NCI-H1436 (cell line): Measurements from ENCODE around the gene KIF4A.

Experiments used
- DNase-seq: peaks from one replicate; lab custom pipeline; 2025; lab: John Stamatoyannopoulos, UW

KIF4A gene

DNA sequence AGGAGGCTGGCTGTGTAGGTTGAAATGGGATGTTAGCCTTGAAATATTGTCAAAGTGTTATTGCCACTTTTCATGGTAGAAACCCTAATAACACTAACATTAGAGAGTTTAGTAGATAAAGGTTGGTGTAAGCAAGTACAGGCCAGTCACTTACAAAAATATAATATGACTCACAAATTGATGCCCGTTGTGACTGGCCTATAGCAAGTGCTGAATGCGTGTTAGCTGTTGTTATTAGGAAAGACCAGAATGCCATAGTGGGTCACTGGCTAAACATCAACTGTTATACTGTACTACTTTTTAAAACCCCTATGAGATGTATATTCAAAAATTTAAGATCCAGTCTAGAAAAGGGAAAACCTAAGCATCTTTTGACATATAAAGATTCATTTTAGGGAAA, 112.8 kb downstream of the KIF4A start:
- no peak for DNase-seq

DNA sequence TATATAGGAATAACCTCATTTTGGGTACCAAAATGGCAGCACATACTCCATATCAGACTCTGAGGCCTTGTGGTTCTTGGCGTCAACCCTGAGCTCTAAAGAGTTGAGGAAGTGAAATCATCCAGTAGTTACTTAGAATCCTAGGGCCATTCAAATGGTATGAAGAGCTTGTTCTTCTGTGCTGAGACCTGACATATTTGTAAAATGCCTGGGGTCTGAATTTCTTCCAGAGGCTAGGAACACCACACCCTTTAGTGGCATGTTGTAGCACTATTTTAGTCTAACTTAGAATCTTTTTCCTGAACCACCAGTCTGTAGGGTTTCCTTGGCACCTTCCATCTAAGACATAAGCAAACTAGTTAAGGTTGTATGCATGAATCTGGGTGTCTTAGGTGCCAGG, 115.1 kb downstream of the KIF4A start:
- DNase-seq = no peak

DNA sequence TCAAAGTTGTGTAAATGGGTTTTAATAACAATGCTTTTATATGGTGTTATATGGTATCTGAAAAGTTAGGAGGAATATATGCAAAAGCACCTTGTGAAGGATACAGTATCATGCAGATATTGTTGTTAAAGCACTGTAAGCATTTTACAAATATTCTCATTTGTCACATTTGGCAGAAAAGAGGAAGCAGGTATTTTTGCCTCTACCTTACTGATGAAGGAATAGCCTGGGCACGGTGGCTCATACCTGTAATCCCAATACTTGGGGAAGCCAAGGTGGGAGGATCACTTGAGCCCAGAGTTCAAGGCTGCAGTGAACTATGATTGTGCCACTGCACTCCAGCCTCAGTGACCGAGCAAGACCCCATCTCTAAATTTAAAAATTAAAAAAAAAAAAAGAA, 121.0 kb downstream of the KIF4A start:
- no peak for DNase-seq

DNA sequence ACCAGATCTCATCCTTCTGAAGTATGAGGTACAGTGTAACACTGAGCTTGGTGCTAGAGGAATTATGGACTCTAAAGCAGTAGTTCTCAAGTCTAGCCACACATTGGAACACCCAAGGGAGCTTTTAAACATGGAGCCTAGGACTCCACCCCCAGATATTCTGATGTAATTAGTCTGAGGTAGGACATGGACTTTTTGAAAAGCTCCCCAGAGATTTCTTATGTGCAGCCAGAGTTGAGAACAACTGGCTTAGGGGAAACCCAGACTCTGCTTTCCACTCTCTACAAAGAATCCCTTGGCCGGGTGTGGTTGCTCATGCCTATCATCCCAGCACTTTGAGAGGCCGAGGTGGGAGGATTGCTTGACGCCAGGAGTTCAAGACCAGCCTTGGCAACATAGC, 121.6 kb downstream of the KIF4A start:
- no peak for DNase-seq

DNA sequence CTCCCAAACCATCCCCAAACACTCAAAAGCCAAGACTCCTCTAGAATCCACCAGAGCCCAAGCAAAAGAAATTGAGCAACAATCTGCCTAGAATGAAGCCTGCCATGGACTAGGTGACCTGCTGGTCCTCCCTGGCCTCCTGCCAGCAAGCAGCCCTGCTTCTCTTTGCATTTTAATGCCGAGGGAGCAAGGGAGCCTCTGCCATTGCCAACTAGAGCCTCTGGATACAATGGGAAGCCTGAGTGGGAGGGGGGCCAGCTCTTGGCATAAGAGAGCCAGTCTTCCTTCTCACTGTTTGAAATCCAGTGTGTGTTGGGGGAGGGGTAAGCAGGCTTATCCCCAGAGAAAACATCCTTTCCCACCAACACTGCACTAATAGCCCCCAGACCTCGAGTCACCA, 131.7 kb downstream of the KIF4A start:
- no peak for DNase-seq

DNA sequence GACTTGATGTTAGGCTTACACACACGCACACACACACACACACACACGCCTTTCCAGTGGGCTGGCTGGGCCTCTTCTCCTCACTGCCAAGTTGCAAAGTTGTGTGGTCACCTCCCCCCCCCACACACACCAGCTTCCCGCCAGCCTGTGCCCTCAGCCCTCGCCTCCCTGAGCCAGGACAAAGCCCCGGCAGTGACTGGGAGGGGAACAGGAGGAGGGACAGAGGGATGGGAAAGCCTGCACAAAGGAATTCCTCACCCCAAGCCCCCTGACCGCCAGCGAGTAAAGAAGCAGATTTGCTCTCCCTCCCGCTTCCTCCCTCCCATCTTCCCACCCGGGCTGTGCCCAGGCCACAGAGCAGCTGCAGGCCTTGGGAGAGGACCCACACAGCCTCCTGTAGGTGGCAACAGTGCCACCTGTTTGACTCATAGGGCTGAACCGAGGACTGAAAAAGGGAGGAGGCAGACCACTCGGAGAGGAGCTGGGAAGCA, 133.0 kb downstream of the KIF4A start, which contains the start of gene GDPD2:
Gene GDPD2, plus strand, starts transcription at position 464 of the 491 bp plus-strand sequence. CDS start 1,671 bp downstream, outside the sequence.
- DNase-seq = peak; percentile 22

DNA sequence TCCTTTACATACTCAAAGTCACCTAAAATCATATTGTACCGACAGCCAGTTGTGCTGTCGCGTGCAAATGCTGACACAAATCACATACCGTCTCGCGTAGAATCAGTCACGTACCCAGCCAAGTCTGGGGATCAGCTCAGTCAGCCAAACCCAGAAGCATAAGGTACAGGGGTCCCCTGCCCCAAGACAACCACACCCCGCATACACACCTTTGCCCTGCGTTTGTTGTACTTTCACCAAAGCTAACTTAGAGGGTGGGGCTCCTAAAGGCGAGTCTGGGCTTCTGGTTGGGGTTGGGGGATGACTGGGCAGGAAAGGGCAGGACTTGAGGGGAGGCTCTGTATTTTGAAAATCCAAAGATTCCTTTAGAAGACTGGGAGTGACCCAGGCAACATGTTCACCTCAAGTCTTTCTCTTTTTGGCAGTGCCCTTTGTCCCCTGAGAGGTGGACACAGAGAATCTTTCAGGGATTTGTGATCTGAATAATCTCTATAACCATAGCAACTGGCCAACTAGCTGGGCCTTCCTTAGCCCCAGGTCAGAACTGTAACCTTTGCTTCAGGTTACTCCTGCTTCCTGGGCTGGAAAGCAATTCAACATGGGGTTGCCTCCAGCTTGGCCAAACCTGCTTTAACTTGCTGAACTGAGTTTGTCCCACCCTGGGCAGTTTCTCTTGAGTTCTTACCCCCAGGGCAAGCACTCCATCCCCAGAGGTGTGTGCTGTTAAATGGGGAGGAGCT, 134.2 kb downstream of the KIF4A start:
- DNase-seq = no peak

DNA sequence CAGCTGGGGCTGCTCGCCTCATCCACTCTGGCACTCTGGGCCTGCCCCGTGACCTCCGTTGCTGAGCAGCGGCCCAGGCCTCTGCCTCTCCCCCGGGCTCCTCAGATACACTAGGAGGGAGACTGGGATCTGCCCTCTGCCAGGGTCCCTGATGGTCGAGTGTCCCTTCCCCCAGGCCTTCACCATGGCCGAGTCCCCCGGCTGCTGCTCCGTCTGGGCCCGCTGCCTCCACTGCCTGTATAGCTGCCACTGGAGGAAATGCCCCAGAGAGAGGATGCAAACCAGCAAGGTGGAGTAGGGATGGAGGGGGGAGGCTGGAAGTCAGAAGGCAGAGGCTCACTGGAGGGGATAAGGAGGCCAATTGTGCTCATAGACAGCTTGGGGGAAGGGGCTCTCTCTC, 134.9 kb downstream of the KIF4A start:
- no peak for DNase-seq

DNA sequence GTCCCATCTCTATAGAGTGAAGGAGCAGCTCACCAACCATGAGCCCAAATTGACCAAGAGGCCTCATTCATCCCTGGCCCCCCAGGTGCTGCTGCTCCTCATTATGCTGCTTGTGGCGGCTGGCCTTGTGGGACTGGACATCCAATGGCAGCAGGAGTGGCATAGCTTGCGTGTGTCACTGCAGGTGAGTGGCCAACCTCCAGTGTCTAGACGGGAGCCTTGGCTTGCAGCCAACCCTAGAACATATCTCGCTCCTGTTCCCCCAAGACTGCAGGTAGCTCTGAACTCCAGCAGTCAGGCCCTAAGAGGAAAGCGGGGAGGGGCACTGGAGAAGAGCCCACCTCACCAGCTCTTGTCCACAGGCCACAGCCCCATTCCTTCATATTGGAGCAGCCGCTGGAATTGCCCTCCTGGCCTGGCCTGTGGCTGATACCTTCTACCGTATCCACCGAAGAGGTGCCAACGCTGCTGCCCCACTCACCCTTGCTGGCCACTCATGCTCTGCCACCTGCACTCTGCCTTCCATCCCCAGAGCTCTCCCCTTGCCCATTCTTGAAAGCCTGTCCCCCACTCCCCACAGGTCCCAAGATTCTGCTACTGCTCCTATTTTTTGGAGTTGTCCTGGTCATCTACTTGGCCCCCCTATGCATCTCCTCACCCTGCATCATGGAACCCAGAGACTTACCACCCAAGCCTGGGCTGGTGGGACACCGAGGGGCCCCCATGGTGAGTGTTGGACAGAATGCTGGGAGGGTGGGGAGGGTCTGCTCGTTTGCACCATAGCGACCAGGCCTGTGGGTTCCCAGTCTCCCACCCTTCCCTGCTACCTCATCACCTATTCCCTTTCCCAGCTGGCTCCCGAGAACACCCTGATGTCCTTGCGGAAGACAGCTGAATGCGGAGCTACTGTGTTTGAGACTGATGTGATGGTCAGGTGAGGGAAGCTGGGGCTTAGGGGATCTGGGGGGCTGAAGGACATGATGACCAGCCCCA, 136.7 kb downstream of the KIF4A start:
- no peak for DNase-seq

DNA sequence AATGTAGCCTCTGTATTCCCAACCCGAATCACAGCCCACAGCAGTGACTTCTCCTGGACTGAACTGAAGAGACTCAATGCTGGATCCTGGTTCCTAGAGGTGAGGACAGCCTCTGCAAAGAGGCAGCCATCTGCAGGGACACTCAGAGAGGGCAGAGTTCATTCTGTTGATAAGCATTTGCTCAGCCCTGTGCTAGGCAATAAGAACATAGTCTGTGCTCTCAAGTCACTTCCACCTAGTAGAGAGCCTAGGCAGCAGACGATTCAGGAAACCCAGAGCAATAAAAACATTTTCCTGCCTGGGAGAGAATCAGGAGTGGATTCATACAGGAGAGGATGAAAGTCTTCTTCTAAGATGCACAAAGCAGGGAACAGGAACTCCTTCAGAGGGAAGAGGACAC, 137.5 kb downstream of the KIF4A start:
- no peak for DNase-seq

DNA sequence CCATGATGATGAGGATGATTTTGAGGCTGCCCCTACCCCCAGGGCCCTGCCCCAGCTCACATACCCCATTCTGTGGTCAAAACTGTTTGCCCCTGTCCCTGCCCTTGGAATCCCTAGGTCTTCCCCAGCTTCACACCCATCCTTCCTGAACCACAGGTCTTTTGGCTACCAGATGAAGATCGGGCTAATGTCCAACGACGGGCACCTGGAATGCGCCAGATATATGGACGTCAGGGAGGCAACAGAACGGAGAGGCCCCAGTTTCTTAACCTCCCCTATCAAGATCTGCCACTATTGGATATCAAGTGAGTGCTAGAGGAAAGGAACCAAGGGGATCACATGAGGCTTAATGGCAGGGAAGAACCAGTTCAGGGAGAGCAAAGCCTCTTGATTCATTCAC, 139.9 kb downstream of the KIF4A start:
- DNase-seq = no peak

DNA sequence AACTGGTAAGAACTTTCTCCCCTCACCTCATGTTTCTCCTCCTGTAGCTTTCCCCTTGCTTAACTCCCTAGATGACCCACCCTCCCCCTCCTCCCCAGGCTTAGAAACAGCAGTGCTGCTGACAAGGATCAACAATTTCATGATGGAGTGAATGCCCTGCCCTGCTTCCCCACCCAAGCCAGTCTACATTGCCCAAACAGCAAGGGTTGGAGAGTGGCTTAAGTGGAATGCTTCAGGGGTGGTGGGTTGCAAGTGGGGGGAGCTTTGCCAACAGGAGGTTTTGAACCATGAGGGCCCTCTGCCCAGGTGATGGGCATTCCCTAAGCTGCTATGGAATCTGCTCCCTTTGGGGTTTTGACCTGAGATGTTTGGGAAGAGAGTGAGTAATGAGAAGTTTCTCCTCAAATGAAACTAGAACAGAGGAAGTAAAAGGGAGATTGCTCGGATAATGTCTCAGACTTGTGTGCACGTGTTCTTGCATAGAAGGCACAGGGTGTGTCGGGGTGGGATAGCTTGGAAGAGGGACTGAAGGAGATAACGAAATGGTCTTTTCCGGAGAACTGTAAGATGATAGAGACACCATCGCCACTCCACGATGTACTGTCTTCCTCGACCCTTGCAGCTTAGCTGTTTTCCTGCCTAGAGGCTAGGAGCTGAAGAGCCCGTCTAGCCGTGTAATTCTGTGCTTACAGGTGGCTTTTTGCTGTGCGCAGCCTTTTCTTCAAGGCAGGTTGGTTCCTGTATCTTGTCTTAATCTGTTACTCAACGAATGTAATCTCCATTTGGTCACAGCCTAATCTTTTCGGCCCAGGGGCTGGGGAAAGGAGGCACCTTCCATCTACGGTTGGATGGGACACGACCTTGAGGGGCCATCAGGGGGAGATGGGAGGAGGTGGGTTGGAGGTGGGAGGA, 143.3 kb downstream of the KIF4A start:
- DNase-seq = no peak

DNA sequence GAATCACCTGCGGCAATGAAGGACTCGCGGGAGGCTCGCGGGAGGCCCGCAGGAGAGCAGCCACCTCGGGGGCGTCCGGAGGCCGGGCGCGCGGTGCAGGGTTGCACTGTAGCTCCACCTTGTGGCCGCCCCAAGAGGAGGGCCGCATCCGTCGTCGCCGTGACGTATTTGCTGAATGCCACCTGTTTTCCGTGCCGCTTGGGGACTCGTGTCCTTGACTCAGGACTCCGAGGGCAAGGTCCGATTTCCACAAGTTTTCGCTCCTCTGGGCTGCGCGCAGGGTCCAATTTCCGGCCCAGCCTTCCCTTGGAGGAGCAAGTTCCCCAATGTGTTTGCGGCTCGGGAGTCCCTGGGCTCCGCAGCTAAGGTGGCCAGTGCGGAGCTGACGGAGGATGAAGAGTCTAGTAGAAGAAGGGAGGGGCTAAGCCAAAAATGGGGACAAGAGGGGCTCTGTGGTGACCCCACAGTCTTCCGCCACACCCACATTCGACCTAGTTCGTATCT, 144.0 kb downstream of the KIF4A start:
- DNase-seq = peak; percentile 77

DNA sequence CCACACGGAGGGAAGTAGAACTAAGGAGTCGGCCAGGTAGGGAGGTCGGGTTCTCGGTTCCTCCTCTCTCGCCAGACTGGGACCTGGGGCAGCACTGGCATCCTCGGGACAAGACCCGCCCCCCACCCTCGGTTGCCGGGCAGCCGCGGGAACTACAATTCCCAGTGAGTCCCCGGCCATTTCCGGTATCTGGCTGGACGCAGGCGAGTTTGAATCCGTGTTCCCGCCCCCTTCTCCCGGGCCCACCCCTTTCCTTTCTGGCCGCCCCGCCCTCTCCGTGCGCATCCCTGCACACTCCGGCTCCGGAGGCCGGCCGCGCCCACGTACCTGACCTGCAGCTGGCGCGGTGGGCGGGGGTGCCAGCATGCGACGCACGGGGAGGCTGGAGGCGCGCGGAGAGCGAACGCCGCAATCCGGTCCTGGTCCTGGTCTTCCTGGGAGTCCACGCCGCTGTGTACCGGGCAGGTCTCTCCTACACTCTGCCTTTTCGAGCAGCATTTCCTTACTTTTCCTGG, 144.5 kb downstream of the KIF4A start:
- peak; percentile 90 for DNase-seq

DNA sequence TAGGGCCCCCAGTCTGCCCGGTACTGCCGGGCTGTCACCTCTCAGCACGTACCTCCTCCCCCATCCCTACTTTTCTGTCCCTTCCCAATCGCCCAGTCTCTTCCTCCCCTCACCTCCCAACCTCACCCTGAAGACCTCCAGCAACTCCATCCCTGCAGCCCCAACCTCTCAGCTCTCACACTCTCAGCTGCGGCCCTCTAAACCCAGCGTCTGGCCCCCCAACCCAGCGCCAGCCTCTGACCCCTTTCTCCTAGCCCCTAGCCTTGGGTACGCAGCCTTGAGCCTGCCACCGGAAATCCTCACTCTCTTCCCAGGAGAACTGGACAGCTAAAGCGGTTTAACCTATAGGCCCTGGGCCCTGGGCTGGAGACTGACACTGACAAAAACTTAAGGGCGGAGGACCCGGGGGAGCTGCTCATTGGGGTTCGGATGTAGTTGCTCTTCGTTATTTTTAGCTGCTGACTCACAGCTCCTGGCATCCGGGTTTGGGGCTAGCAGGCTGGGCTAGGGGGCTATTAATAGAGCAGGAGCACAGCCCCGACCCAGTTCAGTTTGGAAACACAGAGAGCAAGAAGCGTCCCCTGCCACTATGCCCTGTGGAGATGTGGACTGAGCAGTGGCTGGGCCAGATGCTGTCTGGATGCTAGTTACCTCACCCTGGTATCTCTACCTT, 145.1 kb downstream of the KIF4A start:
- DNase-seq = no peak

DNA sequence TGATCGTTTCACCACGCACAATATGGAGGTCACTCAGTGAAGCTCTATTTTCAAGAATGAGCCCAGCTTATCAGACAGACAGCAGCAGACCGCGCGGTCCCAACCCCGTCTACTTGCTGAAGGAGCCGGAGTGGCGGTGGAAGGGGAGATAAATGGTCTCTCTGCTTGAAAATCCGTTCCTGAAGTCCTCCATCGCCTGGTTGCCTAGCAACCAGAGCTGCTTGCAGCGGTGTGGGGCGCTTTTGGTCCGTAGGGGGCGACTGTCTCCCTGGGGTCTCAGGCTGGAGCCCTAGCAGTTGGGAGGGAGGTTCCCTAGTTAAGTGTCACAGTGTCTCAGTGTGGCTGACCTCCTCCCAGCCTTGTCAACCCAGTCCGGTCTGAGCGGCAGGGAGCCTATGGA, 146.4 kb downstream of the KIF4A start:
- peak; percentile 51 for DNase-seq

DNA sequence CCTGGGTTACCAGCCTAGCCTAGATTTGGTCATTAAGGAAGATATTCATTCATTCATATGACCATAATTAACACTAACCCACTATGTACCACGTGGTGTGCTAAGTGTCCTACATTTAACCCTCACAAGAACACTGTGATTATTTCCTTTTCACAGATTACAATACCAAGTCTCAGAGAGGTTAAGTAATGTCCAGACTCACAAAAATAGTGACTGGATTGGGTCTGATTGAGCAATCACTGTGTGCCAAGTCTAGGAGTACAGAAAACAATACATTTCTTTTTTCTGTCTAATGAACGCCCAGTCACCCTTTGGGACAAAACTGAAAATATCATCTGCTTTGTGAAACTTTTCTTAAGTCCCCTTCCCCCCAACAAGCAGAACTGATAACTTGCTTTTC, 147.1 kb downstream of the KIF4A start:
- DNase-seq = no peak

DNA sequence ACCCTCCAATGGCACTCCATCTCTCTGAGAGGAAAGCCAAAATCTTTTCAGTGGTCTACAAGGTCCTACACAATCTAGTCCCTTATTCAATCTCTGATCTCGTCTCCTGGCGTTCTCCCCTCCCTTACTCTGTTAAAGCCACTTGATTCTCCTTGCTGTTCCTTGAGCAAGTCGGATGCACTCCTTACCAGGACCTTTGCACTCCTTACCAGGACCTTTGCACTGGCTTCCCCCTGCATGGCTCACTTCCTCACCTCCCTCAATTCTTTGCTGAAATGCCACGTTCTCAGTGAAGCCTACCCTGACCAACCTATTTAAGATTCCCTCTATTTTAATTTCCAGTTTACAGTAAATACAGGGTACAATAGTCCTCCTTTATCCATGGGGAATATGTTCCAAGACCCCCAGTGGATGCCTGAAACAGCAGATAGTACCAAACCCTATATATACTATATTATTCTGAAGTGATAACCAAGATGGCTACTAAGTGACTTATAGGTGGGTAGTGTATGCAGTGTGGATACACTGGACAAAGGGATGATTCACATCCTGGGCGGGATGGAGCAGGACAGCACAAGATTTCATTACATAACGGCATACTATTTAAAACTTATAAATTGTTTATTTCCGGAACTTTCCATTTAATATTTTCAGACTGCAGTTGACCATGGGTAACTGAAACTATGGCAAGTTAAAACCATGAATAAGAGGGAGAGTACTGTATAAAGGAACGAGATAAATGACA, 148.2 kb downstream of the KIF4A start:
- no peak for DNase-seq

DNA sequence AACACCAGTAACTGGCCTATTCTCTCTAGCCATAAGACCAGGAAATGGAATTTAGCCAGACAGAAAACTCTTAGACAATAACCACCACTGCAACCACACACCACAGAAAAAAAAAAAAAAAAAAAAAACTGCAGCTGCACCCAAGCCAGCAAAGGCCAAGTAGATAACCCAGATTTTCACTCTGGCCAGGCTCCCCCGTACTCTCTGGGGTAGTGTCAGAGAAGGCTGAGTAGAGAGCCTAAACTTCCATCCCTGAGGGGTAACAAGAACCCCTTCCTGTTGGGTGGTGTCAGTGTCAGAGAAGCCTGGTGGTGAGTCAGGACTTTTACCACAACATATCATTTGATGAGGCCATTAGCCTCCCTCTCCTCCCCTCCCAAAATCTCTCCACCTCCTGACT, 149.1 kb downstream of the KIF4A start:
- no peak for DNase-seq

DNA sequence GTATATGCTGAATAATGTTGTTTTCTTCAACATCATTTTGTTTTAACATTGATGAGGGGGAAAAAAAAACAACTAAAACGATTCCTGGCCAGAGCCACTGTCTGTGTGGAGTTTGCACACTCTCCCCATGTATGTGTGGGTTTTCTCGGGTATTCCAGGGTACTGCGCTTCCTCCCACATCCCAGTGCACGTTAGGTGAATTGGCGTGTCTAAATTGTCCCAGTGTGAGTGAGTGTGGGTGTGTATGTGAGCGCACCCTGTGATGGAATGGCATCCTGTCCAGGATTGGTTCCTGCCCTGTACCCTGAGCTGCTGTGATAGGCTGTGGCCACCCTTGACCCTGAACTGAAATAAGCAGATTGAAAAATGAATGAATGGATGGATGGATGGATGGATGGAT, 152.3 kb downstream of the KIF4A start:
- DNase-seq = no peak
